ENCODE results near the gene GTPBP3.

The GTPBP3 gene

DNA sequence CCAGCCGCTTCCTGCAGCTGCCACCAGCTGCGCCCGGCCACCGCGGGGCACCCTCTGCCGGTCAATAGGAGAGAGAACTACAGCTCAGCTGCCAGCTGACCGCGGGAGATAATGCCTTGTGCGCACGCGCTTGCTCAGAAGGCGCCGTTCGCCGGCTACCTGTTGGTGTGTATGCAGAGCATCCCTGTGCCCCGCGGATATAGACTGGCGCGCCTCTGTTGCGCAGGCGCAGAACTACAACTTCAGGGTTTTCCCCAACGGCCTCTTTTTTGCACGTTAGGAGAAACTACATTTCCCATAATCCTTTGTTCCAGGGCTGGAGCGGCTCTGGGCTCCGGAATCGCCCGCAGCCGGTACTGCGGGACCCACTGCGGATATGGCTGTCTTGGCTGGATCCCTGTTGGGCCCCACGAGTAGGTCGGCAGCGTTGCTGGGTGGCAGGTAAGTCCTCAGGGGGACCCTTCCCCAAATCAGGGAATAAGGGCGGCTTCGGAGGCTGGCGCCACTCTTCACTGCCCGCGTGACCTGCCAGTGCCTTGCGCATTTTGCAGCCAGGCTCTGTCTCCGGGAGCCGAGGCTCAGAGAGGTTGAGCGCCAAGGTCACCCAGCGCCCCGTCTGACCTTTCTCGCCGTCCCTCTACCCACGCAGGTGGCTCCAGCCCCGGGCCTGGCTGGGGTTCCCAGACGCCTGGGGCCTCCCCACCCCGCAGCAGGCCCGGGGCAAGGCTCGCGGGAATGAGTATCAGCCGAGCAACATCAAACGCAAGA is 31.7 kb upstream of the GTPBP3 start, which contains the start of gene MRPL34:
Gene MRPL34, plus strand, starts transcription at position 356 of the 768 bp plus-strand sequence. Its CDS starts 21 bp downstream, at position 377.
- H3K27ac ChIP-seq: peak within 1 kb of the TSS; percentile 63
- no peaks in the 10 kb centered on the region for H3K36me3 ChIP-seq (ENCODE audit: insufficient read depth, low read length)
- no peaks in the 10 kb centered on the region for H3K9me3 ChIP-seq (ENCODE audit: low read depth, low read length)
- H3K4me3 ChIP-seq: peak within 1 kb of the TSS; percentile 95
- H3K9ac ChIP-seq (ENCODE audit: insufficient read length): peak within 1 kb of the TSS; percentile 88
- TF ChIP-seq FOXP2 (optimal IDR thresholded peaks at IDR 0.05; ENCODE audit: control extremely low read depth, extremely low read length, insufficient read depth) (no peak), POLR2AphosphoS5 (IDR thresholded peaks at IDR 0.05; ENCODE audit: borderline replicate concordance, low read depth, low read length) (peak; percentile 70)
- DNase-seq (ENCODE audit: low read depth, low spot score): peak; percentile 86

DNA sequence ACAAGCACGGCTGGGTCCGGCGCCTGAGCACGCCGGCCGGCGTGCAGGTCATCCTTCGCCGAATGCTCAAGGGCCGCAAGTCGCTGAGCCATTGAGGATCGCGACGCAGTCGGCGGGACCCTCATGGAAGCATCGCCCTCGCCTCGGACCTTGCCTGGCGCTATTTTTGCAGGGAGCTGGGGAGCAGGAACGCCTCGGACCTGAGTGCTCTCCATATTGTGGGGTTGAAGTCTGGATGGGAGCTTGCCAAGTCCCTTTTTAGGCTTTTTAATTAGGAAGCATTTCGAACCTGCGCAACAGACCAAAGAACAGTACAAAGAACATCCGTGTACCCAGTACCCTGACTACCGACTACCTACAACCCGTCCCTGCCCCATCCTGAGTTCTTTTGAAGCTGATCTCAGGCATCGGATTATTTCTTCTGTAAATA is 31.1 kb upstream of the GTPBP3 start:
- H3K27ac ChIP-seq: peak overlapping the region; percentile 63; the same call in 1 of the 2 replicates
- no peak for DNase-seq (ENCODE audit: low read depth, low spot score)
- H3K9ac ChIP-seq (ENCODE audit: insufficient read length): peak overlapping the region; percentile 88
- TF ChIP-seq POLR2AphosphoS5 (IDR thresholded peaks at IDR 0.05; ENCODE audit: borderline replicate concordance, low read depth, low read length): no peak
- no peak for TF ChIP-seq EZH2 (IDR thresholded peaks at IDR 0.05)
- no peaks in the 10 kb centered on the region for H3K36me3 ChIP-seq (ENCODE audit: insufficient read depth, low read length)
- no peaks in the 10 kb centered on the region for H3K9me3 ChIP-seq (ENCODE audit: low read depth, low read length)
- peak overlapping the region; percentile 95 for H3K4me3 ChIP-seq

DNA sequence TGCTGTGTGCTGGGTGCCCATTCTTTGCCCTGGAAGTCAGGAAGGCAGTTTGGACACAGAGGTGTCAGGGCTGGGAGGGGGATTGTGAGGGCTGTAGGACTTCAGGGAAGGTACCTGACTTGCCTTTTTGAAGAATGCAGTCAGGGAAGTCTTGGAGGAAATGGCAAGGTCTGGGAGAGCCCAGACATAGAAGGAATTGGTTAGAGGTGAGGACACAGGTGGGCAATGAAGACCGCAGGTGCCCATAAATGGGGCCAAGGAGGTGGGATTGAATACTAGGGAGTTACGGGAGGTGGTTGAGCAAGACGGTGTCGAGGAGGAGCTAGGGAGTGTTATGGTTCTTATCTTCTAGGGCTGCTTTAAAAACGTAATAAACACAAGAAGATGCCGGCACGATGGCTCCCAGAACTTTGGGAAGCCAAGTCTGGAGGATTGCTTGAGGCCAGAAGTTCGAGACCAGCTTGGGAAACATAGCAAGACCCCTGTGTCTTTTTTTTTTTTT is 29.4 kb upstream of the GTPBP3 start:
- TF ChIP-seq EZH2 (IDR thresholded peaks at IDR 0.05): no peak
- Histone ChIP-seq H3K27ac (no peak overlapping the region), H3K36me3 (ENCODE audit: insufficient read depth, low read length) (no peaks in the 10 kb centered on the region; the same call in 1 of the 2 replicates), H3K9ac (ENCODE audit: insufficient read length) (no peak overlapping the region), H3K4me3 (no peak overlapping the region), H3K9me3 (ENCODE audit: low read depth, low read length) (no peaks in the 10 kb centered on the region)
- no peak for DNase-seq (ENCODE audit: low read depth, low spot score)

DNA sequence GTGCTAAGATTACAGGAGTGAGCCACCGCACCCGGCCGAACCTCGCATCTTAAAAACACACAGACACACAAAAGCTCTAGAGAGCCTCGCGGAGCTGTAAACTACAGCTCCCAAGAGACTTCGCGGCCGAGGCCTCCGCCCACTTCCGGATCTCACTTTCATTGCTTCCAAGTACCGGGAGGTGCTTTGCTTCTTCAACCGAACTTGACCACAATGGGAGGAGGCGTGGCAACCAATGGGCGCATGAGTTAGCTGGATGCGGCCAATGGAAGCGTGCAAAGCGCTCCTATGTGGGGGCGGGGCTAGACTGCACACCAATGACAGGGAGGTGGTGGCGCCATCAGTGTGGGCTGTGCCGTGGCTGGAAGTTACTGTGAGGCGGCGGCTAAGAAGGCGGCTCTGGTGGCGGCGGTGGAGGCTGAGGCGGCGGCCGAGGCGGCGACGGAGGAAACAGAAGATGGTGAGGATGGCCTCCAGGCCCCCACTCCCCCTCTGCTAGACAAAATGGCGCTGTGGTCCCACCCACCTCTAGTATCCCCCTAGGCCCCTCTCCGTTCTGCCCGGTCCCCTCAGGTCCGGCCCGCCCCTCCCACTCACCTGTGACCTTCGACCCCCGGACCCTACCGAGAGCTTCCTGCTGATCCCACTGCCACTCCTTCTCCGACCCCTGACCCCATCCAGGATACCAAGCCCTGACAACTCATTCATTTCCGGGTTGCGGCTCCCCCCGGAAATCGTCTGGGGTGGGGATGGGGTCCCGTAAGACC is 28.0 kb upstream of the GTPBP3 start, which contains the start of gene DDA1:
Gene DDA1, plus strand, starts transcription at position 366 of the 767 bp plus-strand sequence. Its CDS starts 92 bp downstream, at position 458.
- H3K36me3 ChIP-seq (ENCODE audit: insufficient read depth, low read length): peaks cover 4% of the 10 kb centered on the region; the same call in 1 of the 2 replicates
- peak within 1 kb of the TSS; percentile 87 for H3K9ac ChIP-seq (ENCODE audit: insufficient read length)
- H3K27ac ChIP-seq: no peak within 1 kb of the TSS
- TF ChIP-seq POLR2AphosphoS5 (IDR thresholded peaks at IDR 0.05; ENCODE audit: borderline replicate concordance, low read depth, low read length) (peak; percentile 76), FOXP2 (optimal IDR thresholded peaks at IDR 0.05; ENCODE audit: control extremely low read depth, extremely low read length, insufficient read depth) (no peak)
- H3K9me3 ChIP-seq (ENCODE audit: low read depth, low read length): no peaks in the 10 kb centered on the region
- H3K4me3 ChIP-seq: peak within 1 kb of the TSS; percentile 85
- DNase-seq (ENCODE audit: low read depth, low spot score): peak; percentile 100

DNA sequence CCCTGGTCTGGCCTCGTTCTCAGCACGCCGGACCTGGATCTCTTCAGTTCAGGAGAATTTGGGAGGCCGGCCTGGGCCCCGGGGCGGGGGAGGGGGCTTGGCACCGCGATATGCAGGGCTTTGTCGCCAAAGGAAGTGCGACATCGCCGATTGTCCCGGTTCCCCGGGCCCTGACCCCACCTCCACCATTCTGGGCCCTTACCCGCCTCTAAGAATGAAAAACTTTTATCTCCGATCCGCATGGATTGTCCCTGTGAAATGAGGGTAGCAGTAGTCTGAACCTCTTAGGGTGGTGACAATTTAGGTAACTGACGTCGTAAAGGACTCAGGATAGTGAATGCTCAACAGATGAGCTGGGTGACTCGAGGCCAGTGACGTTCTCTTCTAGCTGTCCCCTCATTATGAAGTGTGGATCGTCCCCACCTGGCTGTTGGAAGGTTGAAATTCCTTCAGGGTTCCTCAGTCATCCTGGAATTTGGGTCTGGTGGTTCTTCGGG is 27.3 kb upstream of the GTPBP3 start:
- Histone ChIP-seq H3K9ac (ENCODE audit: insufficient read length) (peak overlapping the region; percentile 87), H3K4me3 (peak overlapping the region; percentile 85), H3K9me3 (ENCODE audit: low read depth, low read length) (no peaks in the 10 kb centered on the region), H3K36me3 (ENCODE audit: insufficient read depth, low read length) (peaks cover 8% of the 10 kb centered on the region; the same call in 1 of the 2 replicates), H3K27ac (no peak overlapping the region)
- no peak for TF ChIP-seq EZH2 (IDR thresholded peaks at IDR 0.05)
- no peak for TF ChIP-seq POLR2AphosphoS5 (IDR thresholded peaks at IDR 0.05; ENCODE audit: borderline replicate concordance, low read depth, low read length)
- TF ChIP-seq FOXP2 (optimal IDR thresholded peaks at IDR 0.05; ENCODE audit: control extremely low read depth, extremely low read length, insufficient read depth): no peak
- no peak for DNase-seq (ENCODE audit: low read depth, low spot score)

DNA sequence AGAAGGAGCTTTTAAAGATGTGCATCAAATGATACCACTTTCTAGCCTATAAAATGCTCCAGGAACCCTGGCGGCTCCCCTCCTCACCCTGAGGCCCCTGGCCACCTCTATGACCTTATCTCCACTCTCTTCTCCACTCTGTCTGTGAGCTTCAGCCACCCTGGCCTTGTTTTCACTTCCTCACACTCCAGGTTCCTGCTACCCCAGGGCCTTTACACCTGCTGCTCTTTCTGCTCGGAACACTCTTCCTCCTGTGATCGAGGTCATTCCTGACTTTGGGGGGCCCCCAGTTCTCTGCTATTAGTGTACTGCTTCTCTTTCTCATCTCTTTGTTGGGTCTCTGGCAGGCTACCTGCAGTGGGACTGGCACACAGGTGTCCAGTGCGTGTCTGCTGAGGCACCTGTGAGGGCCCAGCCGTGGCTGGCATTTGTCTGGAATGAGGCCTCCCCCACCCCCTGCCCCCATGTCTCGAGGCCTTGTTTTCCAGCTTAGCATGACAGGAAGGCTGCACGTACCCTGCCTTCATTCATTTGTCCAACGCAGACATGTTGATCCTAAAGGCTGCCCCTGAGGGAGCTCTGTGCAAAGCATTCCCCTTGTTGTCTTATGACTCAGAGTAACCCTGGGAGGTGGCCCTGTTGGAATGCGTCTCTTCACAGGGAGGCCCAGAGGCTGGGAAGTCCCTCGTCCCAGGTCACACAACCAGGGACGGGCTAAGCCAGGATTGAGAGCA is 25.7 kb upstream of the GTPBP3 start:
- Histone ChIP-seq H3K4me3 (no peak overlapping the region), H3K9me3 (ENCODE audit: low read depth, low read length) (no peaks in the 10 kb centered on the region), H3K9ac (ENCODE audit: insufficient read length) (no peak overlapping the region), H3K27ac (no peak overlapping the region), H3K36me3 (ENCODE audit: insufficient read depth, low read length) (peaks cover 16% of the 10 kb centered on the region; the same call in 1 of the 2 replicates)
- TF ChIP-seq EZH2 (IDR thresholded peaks at IDR 0.05) (no peak), FOXP2 (optimal IDR thresholded peaks at IDR 0.05; ENCODE audit: control extremely low read depth, extremely low read length, insufficient read depth) (no peak), POLR2AphosphoS5 (IDR thresholded peaks at IDR 0.05; ENCODE audit: borderline replicate concordance, low read depth, low read length) (no peak)
- DNase-seq (ENCODE audit: low read depth, low spot score): no peak

DNA sequence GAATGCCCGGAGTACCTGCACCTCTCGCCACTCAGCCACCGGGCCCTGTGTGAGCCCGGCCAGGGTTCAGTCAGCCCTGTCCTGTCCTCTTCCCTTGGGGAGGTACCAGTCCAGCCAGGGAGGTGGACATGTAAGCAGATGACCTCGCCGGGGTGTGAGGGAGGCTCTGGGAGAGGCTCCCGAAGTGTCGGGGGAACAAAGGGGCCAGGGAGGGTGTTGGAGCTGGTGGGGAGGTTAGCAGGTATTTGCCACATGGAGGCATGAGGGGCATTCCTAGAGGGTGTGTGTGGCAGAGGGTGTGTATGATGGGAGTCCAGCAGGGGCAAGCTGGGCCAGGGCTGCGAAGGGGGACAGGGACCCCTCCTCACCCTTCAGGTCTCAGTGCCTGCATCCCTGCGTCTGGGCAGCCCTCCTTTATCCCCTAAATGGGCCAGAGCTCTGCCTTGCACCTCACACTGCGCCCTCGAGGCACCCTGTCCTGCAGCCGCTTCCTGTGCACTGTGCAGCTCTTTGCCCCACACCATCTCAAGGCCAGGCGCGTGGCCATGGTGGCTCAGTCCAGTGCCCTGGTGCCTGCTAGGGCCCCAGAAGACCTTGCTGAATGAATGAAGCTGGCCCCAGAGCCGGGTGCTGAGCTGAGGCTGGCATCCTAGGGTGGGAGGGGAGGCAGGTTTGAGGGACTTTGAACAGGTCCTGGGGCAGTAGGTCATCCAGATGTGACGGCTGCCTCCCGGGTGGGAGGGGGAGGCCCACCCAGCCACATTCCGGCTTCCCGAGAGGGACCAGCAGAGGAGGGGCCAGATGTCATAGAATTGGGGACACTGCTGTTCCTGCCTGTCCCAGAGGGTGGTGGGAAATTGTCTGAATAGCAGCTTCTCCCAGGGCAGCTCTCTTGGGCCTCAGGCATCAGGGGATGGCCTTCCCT is 24.9 kb upstream of the GTPBP3 start:
- DNase-seq (ENCODE audit: low read depth, low spot score): no peak
- H3K27ac ChIP-seq: no peak overlapping the region
- TF ChIP-seq EZH2 (IDR thresholded peaks at IDR 0.05): no peak
- TF ChIP-seq POLR2AphosphoS5 (IDR thresholded peaks at IDR 0.05; ENCODE audit: borderline replicate concordance, low read depth, low read length): no peak
- no peak for TF ChIP-seq FOXP2 (optimal IDR thresholded peaks at IDR 0.05; ENCODE audit: control extremely low read depth, extremely low read length, insufficient read depth)
- H3K9ac ChIP-seq (ENCODE audit: insufficient read length): no peak overlapping the region
- no peaks in the 10 kb centered on the region for H3K9me3 ChIP-seq (ENCODE audit: low read depth, low read length)
- H3K4me3 ChIP-seq: no peak overlapping the region
- H3K36me3 ChIP-seq (ENCODE audit: insufficient read depth, low read length): peaks cover 16% of the 10 kb centered on the region; the same call in 1 of the 2 replicates
